Keratinocyte (primary cell): Measurements from ENCODE around the gene COL6A2. TPM values are rescaled to one million over a fixed set of nuclear protein-coding genes. Genes with fewer than 3 reads are reported as not detected.

Source experiments
- DNase-seq: peaks from one replicate; pipeline ENCODE4 v3.0.0-alpha.2; 2011; ENCODE audit warnings: low read depth, missing footprints, low spot score
- FAIRE-seq: peaks from 2 replicates; lab custom pipeline; 2011; peaks lifted over from hg19 to GRCh38; lab: Jason Lieb, UNC
- H2AFZ ChIP-seq: 2 replicates; pipeline ENCODE4 v1.6.0; 2012; ENCODE audit warnings: low read length, control low read depth, inconsistent platforms; ENCODE audit not compliant: control insufficient read depth
- H3K27ac ChIP-seq: 2 replicates; pipeline ENCODE4 v1.5.1; 2011; ENCODE audit warnings: low read length; ENCODE audit not compliant: control insufficient read depth, insufficient read depth
- H3K27me3 ChIP-seq: 3 replicates; pipeline ENCODE4 v1.6.0; 2011; ENCODE audit warnings: low read length; ENCODE audit not compliant: control insufficient read depth, insufficient read depth; ENCODE audit errors: extremely low read depth
- H3K36me3 ChIP-seq, 2 experiments: 2 replicates in 1 of 2; 3 replicates in 1 of 2; pipeline ENCODE4 v1.5.1; 2011; ENCODE audit warnings: low read length in 2 of 2, mild to moderate bottlenecking in 1 of 2; ENCODE audit not compliant: control insufficient read depth in 2 of 2, insufficient read depth in 2 of 2; ENCODE audit errors: extremely low read depth in 1 of 2
- H3K4me1 ChIP-seq: 3 replicates; pipeline ENCODE4 v1.5.1; 2011; ENCODE audit warnings: low read length; ENCODE audit not compliant: control insufficient read depth, insufficient read depth; ENCODE audit errors: extremely low read depth
- H3K4me2 ChIP-seq: 3 replicates; pipeline ENCODE4 v1.6.0; 2011; ENCODE audit warnings: low read depth, low read length; ENCODE audit not compliant: control insufficient read depth, insufficient read depth; ENCODE audit errors: extremely low read depth
- H3K4me3 ChIP-seq, 3 experiments: fragments of 200-600 bp in 1 of 3; sonication (generic) in 1 of 3; 2 replicates in 2 of 3; 3 replicates in 1 of 3; pipeline ENCODE4 v1.5.1; 2011 to 2016; ENCODE audit warnings: low read length in 3 of 3, mild to moderate bottlenecking in 3 of 3, control low read depth in 2 of 3, inconsistent platforms in 1 of 3, low read depth in 1 of 3, mixed read lengths in 1 of 3, mixed run types in 1 of 3, moderate library complexity in 1 of 3; ENCODE audit not compliant: control insufficient read depth in 2 of 3, insufficient read depth in 2 of 3; ENCODE audit errors: extremely low read depth in 1 of 3
- H3K79me2 ChIP-seq: 2 replicates; pipeline ENCODE4 v1.6.0; 2012; ENCODE audit warnings: low read length; ENCODE audit not compliant: control insufficient read depth, insufficient read depth
- H3K9ac ChIP-seq: 3 replicates; pipeline ENCODE4 v1.6.0; 2011; ENCODE audit warnings: low read length; ENCODE audit not compliant: control insufficient read depth, insufficient read depth; ENCODE audit errors: extremely low read depth
- H3K9me1 ChIP-seq: 3 replicates; pipeline ENCODE4 v1.6.0; 2011; ENCODE audit warnings: low read length; ENCODE audit not compliant: control insufficient read depth, insufficient read depth; ENCODE audit errors: extremely low read depth
- H3K9me3 ChIP-seq: 2 replicates; pipeline ENCODE4 v1.5.1; 2012; ENCODE audit warnings: low read depth, low read length; ENCODE audit not compliant: control insufficient read depth
- H4K20me1 ChIP-seq: 3 replicates; pipeline ENCODE4 v1.6.0; 2011; ENCODE audit warnings: low read length; ENCODE audit not compliant: control insufficient read depth, insufficient read depth; ENCODE audit errors: extremely low read depth
- EZH2 ChIP-seq: IDR thresholded peaks from one replicate; pipeline ENCODE4 v1.6.1; 2012; ENCODE audit warnings: inconsistent platforms, mild to moderate bottlenecking, low read length, moderate library complexity
- dilution Hi-C: fragments of 300-500 bp; cut with MboI; formaldehyde crosslinking; loops from one replicate; pipeline ENCODE4 v1.7.0; 2020; ENCODE audit warnings: low sequenced_read_pairs; ENCODE audit not compliant: extremely low pct_ligation_motif_present
- polyA plus RNA-seq, 5 experiments: library from polyadenylated mRNA; depleted of rRNA in 3 of 5; stranded (reverse) in 3 of 5; stranded (forward) in 1 of 5; unstranded in 1 of 5; fragments of >200 nt; gene quantifications; 1 replicate in 1 of 5; 2 replicates in 3 of 5; 3 replicates in 1 of 5; pipeline versions ENCODE4 v1.2.1 to v1.2.3, GENCODE V29; 2011 to 2012; ENCODE audit warnings: missing spikeins in 2 of 5, low read depth in 1 of 5, low replicate concordance in 1 of 5
- TF ChIP-seq, protein P1 (sequence below), 3 experiments: IDR thresholded peaks in 1 of 3; conservative IDR thresholded peaks in 1 of 3; optimal IDR thresholded peaks in 1 of 3; 2 replicates in 2 of 3; 3 replicates in 1 of 3; pipeline versions ENCODE3 to v1.5.1; 2011; ENCODE audit warnings: low read length in 3 of 3, mild to moderate bottlenecking in 3 of 3, moderate library complexity in 2 of 3, control low read depth in 1 of 3, inconsistent platforms in 1 of 3; ENCODE audit not compliant: insufficient read depth in 2 of 3; ENCODE audit errors: extremely low read depth in 1 of 3

Gene COL6A2
- polyA plus RNA-seq, 1 donor (not counting 4 experiments of a cell fraction or from before 2014, with no cell fraction given): 0.03 TPM

DNA sequence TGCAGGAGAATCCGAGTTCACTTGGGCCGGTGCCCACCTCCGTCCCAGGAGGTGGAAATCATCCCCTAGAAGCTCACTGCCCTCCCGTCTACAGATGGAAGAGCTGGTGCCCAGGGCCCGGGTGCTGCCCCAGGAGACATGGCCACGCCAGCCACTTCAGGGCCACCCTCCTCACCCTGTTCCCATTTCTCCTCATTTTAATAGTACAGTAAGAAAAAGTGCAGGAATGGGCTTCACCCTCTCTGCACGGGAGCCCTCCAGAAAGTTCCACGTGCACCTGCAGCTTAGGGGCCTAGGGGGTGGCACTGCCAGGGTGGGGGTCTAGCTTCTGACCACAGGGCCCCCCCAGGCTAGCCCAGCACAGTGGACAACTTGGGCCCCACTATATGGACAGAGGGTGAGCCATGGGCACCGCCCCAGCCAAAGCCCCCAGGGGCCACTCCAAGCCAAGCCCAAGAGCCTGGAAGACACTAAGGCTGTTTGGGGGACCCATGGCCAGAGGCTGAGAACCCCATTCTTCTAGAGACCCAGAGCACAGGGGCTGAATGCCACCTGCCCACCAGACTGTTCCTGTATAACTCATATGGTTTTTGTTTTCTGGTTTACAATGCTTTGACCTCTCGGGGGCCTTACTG lies 60.9 kb downstream of the COL6A2 start:
- no peaks in the 10 kb centered on the region for H4K20me1 ChIP-seq
- no peak overlapping the region for H3K4me3 ChIP-seq
- no peaks in the 10 kb centered on the region for H3K9me1 ChIP-seq
- peaks cover 14% of the 10 kb centered on the region for H3K27me3 ChIP-seq
- no peaks in the 10 kb centered on the region for H3K79me2 ChIP-seq
- no peaks in the 10 kb centered on the region for H3K36me3 ChIP-seq
- dilution Hi-C loops: no loop called here
- DNase-seq (no peak), FAIRE-seq (no peak)
- H3K4me1 ChIP-seq: no peaks in the 10 kb centered on the region
- H3K4me2 ChIP-seq: no peak overlapping the region
- H2AFZ ChIP-seq: no peak overlapping the region
- TF ChIP-seq EZH2: no peak
- TF ChIP-seq, protein P1, sequence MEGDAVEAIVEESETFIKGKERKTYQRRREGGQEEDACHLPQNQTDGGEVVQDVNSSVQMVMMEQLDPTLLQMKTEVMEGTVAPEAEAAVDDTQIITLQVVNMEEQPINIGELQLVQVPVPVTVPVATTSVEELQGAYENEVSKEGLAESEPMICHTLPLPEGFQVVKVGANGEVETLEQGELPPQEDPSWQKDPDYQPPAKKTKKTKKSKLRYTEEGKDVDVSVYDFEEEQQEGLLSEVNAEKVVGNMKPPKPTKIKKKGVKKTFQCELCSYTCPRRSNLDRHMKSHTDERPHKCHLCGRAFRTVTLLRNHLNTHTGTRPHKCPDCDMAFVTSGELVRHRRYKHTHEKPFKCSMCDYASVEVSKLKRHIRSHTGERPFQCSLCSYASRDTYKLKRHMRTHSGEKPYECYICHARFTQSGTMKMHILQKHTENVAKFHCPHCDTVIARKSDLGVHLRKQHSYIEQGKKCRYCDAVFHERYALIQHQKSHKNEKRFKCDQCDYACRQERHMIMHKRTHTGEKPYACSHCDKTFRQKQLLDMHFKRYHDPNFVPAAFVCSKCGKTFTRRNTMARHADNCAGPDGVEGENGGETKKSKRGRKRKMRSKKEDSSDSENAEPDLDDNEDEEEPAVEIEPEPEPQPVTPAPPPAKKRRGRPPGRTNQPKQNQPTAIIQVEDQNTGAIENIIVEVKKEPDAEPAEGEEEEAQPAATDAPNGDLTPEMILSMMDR (optimal IDR thresholded peaks at IDR 0.05 in 1 of 3, IDR thresholded peaks at IDR 0.05 in 1 of 3, conservative IDR thresholded peaks at IDR 0.05 in 1 of 3; ENCODE audit: extremely low read depth in 1 of 3, insufficient read depth in 2 of 3, low read length in 3 of 3): no peak
- H3K9ac ChIP-seq: no peak overlapping the region
- H3K9me3 ChIP-seq: no peaks in the 10 kb centered on the region
- no peak overlapping the region for H3K27ac ChIP-seq

DNA sequence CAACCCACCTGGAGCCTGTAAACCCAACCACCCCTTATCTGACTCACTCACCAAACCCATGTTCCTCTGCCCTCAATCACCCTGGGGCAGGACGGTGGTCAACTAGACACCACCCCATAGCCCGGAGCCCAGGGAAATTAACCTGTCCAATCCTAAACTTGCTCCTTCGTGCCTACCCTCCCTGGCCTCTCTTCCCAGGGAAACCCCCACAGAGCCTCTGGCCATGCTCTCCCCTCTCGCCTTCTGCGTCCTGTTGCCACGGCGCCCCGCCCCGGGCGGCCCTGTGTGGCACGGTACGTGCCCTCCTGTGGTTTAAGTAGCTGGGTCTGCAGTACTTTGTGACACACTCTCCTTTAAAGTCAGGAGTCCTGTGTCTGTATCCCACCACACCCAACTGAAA lies 61.5 kb downstream of the COL6A2 start:
- H4K20me1 ChIP-seq: no peaks in the 10 kb centered on the region
- no peak overlapping the region for H3K4me3 ChIP-seq
- no peak overlapping the region for H3K27ac ChIP-seq
- TF ChIP-seq, protein P1 (optimal IDR thresholded peaks at IDR 0.05 in 1 of 3, IDR thresholded peaks at IDR 0.05 in 1 of 3, conservative IDR thresholded peaks at IDR 0.05 in 1 of 3; ENCODE audit: extremely low read depth in 1 of 3, insufficient read depth in 2 of 3, low read length in 3 of 3): no peak
- TF ChIP-seq EZH2: no peak
- dilution Hi-C loops: no loop called here
- H3K9me3 ChIP-seq: no peaks in the 10 kb centered on the region
- no peak for FAIRE-seq
- no peak for DNase-seq
- peaks cover 14% of the 10 kb centered on the region for H3K27me3 ChIP-seq
- H3K36me3 ChIP-seq: no peaks in the 10 kb centered on the region
- H3K4me1 ChIP-seq: no peaks in the 10 kb centered on the region
- no peak overlapping the region for H3K9ac ChIP-seq
- H3K9me1 ChIP-seq: no peaks in the 10 kb centered on the region
- no peaks in the 10 kb centered on the region for H3K79me2 ChIP-seq
- no peak overlapping the region for H3K4me2 ChIP-seq
- H2AFZ ChIP-seq: no peak overlapping the region
